HEK293 (cell line): ENCODE data around the gene ENTREP3.
"Not testable (repeated sequence)": the region's sequence is repeated elsewhere in the genome, so short reads cannot be mapped to it uniquely, and the experiment has no call there.

ENCODE experiments used
- CTCF ChIP-seq: fragments of 450-650 bp; formaldehyde crosslinking; IDR thresholded peaks from 2 replicates; pipeline ENCODE4 v1.5.1; 2016; ENCODE audit warnings: missing biosample characterization, missing genetic modification characterization
- HOXD13 ChIP-seq: sonication (generic); formaldehyde crosslinking; IDR thresholded peaks from 2 replicates; pipeline ENCODE4 v1.8.0; 2022; ENCODE audit warnings: missing genetic modification reagents, borderline replicate concordance
- MEIS1 ChIP-seq: sonication (generic); formaldehyde crosslinking; IDR thresholded peaks from 2 replicates; pipeline ENCODE4 v1.8.1; 2022; ENCODE audit warnings: missing genetic modification reagents, mild to moderate bottlenecking, borderline replicate concordance
- PRDM10 ChIP-seq: fragments of 450-650 bp; formaldehyde crosslinking; IDR thresholded peaks from 2 replicates; pipeline ENCODE4 v1.5.1; 2016; ENCODE audit warnings: missing biosample characterization, missing genetic modification characterization
- REST ChIP-seq: fragments of 450-650 bp; formaldehyde crosslinking; IDR thresholded peaks from 2 replicates; pipeline ENCODE4 v1.5.1; 2016; ENCODE audit warnings: missing biosample characterization, missing genetic modification characterization
- ZNF10 ChIP-seq: fragments of 450-650 bp; formaldehyde crosslinking; IDR thresholded peaks from 2 replicates; pipeline ENCODE4 v1.5.1; 2017; ENCODE audit warnings: missing biosample characterization, missing genetic modification characterization
- ZNF302 ChIP-seq: fragments of 450-650 bp; formaldehyde crosslinking; IDR thresholded peaks from 2 replicates; pipeline ENCODE4 v1.5.1; 2016; ENCODE audit warnings: missing biosample characterization, missing genetic modification characterization, low read depth
- ZNF48 ChIP-seq: fragments of 450-650 bp; formaldehyde crosslinking; IDR thresholded peaks from 2 replicates; pipeline ENCODE4 v1.5.1; 2016; ENCODE audit warnings: missing biosample characterization, missing genetic modification characterization
- ZNF521 ChIP-seq: fragments of 450-650 bp; formaldehyde crosslinking; IDR thresholded peaks from 2 replicates; pipeline ENCODE4 v1.5.1; 2017; ENCODE audit warnings: missing biosample characterization, mild to moderate bottlenecking, missing genetic modification characterization
- ZSCAN4 ChIP-seq: fragments of 450-650 bp; formaldehyde crosslinking; IDR thresholded peaks from 2 replicates; pipeline ENCODE4 v1.5.1; 2017; ENCODE audit warnings: missing biosample characterization, missing genetic modification characterization

- TF ChIP-seq ZNF521; HOXD13 (CRISPR knock-in tag); MEIS1 (CRISPR knock-in tag); PRDM10 (tag by site-specific recombination); ZNF48 (tag by site-specific recombination); ZNF302 (tag by site-specific recombination); ZSCAN4 (tag by site-specific recombination); REST (tag by site-specific recombination); ZNF10 (tag by site-specific recombination); CTCF (tag by site-specific recombination): not testable (repeated sequence)
These were observed 21.8 kb downstream of the ENTREP3 start for GRCh38 chr1:155233502-155233901.
